H54 (cell line): ENCODE measurements around the gene SNX20.

ENCODE experiments used
- DNase-seq: peaks from one replicate; pipeline ENCODE4 v3.0.0; 2011; ENCODE audit warnings: low spot score, mixed read lengths; ENCODE audit not compliant: insufficient read length
- FAIRE-seq: peaks from 3 replicates; lab custom pipeline; 2011; peaks lifted over from hg19 to GRCh38; lab: Jason Lieb, UNC
- POLR2A ChIP-seq: IDR thresholded peaks from 2 replicates; pipeline ENCODE4 v1.6.1; 2011; ENCODE audit warnings: low read depth, mild to moderate bottlenecking, low read length

Gene SNX20

GRCh38 chr16:50679676-50680555 lies 1.2 kb downstream of the SNX20 start:
- DNase-seq, result no peak
- FAIRE-seq, result no peak
- TF ChIP-seq POLR2A, result no peak

DNA sequence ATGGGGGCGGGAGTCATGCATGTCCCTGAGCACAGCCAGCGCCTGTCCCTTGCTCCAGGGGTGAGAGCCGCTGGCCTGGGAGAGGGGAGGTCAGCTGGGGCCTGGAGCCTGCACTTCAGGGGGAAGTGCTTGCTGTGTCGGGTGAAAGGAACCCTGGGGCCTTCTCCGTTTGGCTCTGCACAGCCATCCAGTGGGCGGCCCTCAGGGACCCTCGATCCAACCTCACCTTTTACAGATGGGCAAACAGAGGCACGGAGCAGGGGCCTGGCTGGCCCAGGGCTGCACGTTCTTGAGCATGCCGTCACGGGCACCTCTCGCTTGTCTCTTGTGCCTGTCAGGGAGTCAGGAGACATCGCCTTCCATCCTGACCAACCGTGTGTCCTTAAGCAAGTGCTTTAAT lies 1.8 kb downstream of the SNX20 start:
- no peak for DNase-seq
- no peak for TF ChIP-seq POLR2A

GRCh38 chr16:50678531-50678930 lies 2.6 kb downstream of the SNX20 start:
- DNase-seq (no peak), FAIRE-seq (no peak)
- TF ChIP-seq POLR2A, result no peak

More for the DNA sequence above, 1.8 kb downstream of the SNX20 start:
- FAIRE-seq, result no peak

DNA sequence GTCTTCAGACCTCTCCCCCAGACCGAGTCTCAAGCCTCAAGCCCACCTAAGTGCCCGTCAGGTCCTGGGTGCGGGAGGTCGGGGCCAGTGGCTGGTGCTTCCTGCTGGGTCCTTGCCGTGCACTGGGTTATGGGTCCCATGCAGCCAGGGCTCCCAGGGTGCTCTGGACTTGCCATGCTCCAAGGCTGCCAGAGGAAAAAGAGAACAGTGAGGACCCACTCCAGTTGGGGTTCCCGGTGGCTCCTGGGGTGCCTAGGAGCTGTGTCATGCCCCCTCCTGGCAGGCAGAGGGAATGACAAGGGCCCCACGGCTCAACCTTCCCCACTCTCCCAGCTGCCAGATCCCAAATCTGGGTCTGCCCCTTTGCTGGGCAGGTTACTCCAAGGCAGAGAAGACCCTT lies 3.8 kb downstream of the SNX20 start:
- DNase-seq, result no peak
- no peak for TF ChIP-seq POLR2A
- no peak for FAIRE-seq

- FAIRE-seq (no peak), DNase-seq (no peak)
- TF ChIP-seq POLR2A, result no peak
These were observed 4.4 kb downstream of the SNX20 start for GRCh38 chr16:50676684-50677225.

DNA sequence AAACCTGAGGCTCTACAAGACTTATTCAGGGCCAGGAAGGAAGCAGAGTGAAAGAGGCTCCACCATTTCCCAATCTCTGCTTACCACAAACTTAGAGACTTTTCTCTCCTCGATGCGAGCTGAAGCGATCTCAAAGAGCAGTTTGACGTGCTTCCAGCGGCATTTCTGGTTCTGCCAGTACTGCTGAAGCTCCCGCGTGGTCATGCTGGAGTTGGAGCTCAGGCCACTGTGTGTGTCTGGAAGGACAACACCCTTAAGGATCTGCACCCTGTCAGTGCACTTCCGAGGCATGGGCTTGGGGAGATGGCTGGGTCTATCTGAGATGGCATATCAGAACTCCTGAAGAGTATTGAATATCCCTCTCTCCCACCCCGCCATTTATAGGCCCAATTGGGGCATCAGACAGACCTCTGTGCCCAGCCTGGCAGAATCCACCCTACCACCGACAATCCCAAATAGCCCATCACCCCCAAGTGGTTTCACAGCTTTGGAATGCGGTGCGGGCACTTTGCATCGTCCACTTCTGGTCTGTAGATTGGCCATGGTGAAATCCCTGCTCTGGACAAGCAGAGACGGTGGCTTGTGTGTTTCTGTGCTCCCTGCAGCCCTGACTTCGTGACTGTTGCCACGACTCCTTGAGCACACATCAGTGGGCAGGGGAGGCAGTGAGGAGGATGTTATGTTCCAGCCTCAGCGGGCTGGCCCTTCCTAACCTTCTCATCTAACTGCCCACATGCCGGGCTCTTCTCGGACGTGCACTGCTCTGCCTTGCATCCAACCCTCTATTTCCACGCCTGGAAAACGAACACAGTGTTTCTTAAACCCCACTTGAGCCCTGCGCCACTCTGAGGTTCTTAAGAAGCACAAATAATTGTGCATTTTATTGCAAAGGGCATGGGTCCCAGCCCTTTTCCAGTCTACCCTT lies 5.2 kb downstream of the SNX20 start:
- no peak for TF ChIP-seq POLR2A
- no peak for FAIRE-seq
- no peak for DNase-seq

GRCh38 chr16:50674831-50675230 lies 6.3 kb downstream of the SNX20 start:
- no peak for TF ChIP-seq POLR2A
- FAIRE-seq, result no peak
- DNase-seq, result no peak

GRCh38 chr16:50673496-50674275 lies 7.4 kb downstream of the SNX20 start:
- no peak for DNase-seq
- TF ChIP-seq POLR2A, result no peak
- no peak for FAIRE-seq

DNA sequence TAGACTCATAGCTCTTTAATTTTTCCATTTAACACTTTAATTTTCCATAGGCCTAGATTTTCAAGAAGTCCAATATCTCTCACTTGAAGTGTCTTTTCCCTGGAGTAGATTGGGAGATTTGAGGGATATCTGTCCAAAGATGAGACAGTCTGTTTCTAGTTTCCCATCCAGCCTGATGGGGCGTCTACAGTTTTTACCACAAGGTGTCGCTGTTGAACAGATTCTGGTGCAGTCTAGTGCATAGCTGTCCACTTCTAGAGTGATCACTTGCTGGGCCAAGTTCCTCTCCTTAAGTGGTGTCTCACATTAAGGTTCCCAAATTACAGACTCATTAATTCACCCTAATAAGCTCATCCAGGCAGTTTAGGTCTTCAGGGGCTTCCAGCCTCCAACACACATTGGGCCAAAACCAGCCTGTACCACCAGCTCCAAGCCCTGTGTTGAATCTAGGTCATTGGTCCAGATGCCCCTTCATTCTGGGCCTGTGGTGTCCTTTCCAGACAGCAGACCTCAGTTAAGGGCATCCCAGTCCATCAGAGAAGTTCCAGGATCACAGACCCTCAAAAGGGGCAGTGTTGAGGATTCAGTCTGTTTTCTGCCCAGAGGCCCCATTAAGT lies 9.4 kb downstream of the SNX20 start:
- no peak for TF ChIP-seq POLR2A
- FAIRE-seq (no peak), DNase-seq (peak; percentile 53)

GRCh38 chr16:50670476-50670875 lies 10.6 kb downstream of the SNX20 start:
- DNase-seq (no peak), FAIRE-seq (no peak)
- no peak for TF ChIP-seq POLR2A

DNA sequence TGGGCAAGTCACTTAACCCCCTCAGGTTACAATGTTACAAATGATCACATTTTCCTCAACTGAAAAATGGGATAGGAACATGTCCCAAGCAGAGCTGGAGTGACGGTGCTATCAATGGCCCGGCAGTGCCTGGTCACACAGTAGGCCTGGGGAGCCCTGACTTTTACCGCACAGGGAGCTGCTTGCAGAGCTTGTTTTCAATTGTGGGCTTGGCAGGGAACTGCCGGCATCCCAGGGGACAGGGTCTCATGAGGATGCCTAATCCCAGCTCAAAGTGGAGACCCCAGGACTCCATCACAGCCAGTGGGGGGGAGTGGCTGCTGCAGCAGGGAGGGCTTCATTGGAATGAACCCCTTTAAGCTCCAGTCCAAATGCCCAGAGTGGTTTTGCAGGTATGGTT lies 11.4 kb downstream of the SNX20 start:
- TF ChIP-seq POLR2A, result no peak
- DNase-seq (no peak), FAIRE-seq (no peak)

GRCh38 chr16:50668368-50669008 lies 12.6 kb downstream of the SNX20 start:
- no peak for TF ChIP-seq POLR2A
- DNase-seq, result no peak
- no peak for FAIRE-seq
